ENCODE results near the gene CALML5.

The CALML5 gene

GRCh38 chr10:5490698-5491464 lies 8.5 kb downstream of the CALML5 start:
- no peak overlapping the region for H3K27ac ChIP-seq (ENCODE audit: low read length)
- H3K9ac ChIP-seq (ENCODE audit: low read depth, low read length) = no peak overlapping the region
- H3K27me3 ChIP-seq (ENCODE audit: insufficient read depth, low read length, poor library complexity) = peaks cover 2% of the 10 kb centered on the region
- peak; percentile 17 for DNase-seq
- peak; percentile 84 for ATAC-seq (ENCODE audit: insufficient read depth, low read depth)
- H3K4me3 ChIP-seq (ENCODE audit: low read depth in 1 of 2, low read length in 2 of 2) = no peak overlapping the region
- no peaks in the 10 kb centered on the region for H3K4me1 ChIP-seq (ENCODE audit: insufficient read depth, low read length)
- TF ChIP-seq CTCF (IDR thresholded peaks at IDR 0.05; ENCODE audit: borderline replicate concordance, extremely low read depth, low read length, poor library complexity, severe bottlenecking) (no peak), EZH2 (IDR thresholded peaks at IDR 0.05; ENCODE audit: borderline replicate concordance, low read depth, low read length, severe bottlenecking) (no peak)
- no peaks in the 10 kb centered on the region for H3K9me3 ChIP-seq (ENCODE audit: insufficient read depth, low read length, severe bottlenecking)
- no peaks in the 10 kb centered on the region for H3K79me2 ChIP-seq (ENCODE audit: insufficient read depth, low read length)
- H2AFZ ChIP-seq (ENCODE audit: low read depth, low read length) = no peak overlapping the region
- no peak overlapping the region for H3K4me2 ChIP-seq (ENCODE audit: insufficient read depth, low read length)
- no peaks in the 10 kb centered on the region for H4K20me1 ChIP-seq (ENCODE audit: insufficient read depth, low read length)
- no peaks in the 10 kb centered on the region for H3K36me3 ChIP-seq (ENCODE audit: insufficient read depth, low read length)

- ATAC-seq (ENCODE audit: insufficient read depth, low read depth) = no peak
- Histone ChIP-seq H3K9ac (ENCODE audit: low read depth, low read length) (no peak overlapping the region), H3K4me1 (ENCODE audit: insufficient read depth, low read length) (no peaks in the 10 kb centered on the region), H3K79me2 (ENCODE audit: insufficient read depth, low read length) (no peaks in the 10 kb centered on the region), H3K27ac (ENCODE audit: low read length) (no peak overlapping the region), H4K20me1 (ENCODE audit: insufficient read depth, low read length) (no peaks in the 10 kb centered on the region), H2AFZ (ENCODE audit: low read depth, low read length) (no peak overlapping the region), H3K4me3 (ENCODE audit: low read depth in 1 of 2, low read length in 2 of 2) (no peak overlapping the region), H3K9me3 (ENCODE audit: insufficient read depth, low read length, severe bottlenecking) (no peaks in the 10 kb centered on the region), H3K27me3 (ENCODE audit: insufficient read depth, low read length, poor library complexity) (peaks cover 2% of the 10 kb centered on the region), H3K36me3 (ENCODE audit: insufficient read depth, low read length) (no peaks in the 10 kb centered on the region), H3K4me2 (ENCODE audit: insufficient read depth, low read length) (no peak overlapping the region)
- no peak for DNase-seq
- TF ChIP-seq EZH2 (IDR thresholded peaks at IDR 0.05; ENCODE audit: borderline replicate concordance, low read depth, low read length, severe bottlenecking) = no peak
- no peak for TF ChIP-seq CTCF (IDR thresholded peaks at IDR 0.05; ENCODE audit: borderline replicate concordance, extremely low read depth, low read length, poor library complexity, severe bottlenecking)
These were observed 9.3 kb downstream of the CALML5 start for GRCh38 chr10:5490032-5490431.

GRCh38 chr10:5488272-5489161 lies 10.9 kb downstream of the CALML5 start:
- no peak overlapping the region for H3K9ac ChIP-seq (ENCODE audit: low read depth, low read length)
- H3K27ac ChIP-seq (ENCODE audit: low read length) = no peak overlapping the region
- no peak for ATAC-seq (ENCODE audit: insufficient read depth, low read depth)
- H3K4me1 ChIP-seq (ENCODE audit: insufficient read depth, low read length) = no peaks in the 10 kb centered on the region
- TF ChIP-seq CTCF (IDR thresholded peaks at IDR 0.05; ENCODE audit: borderline replicate concordance, extremely low read depth, low read length, poor library complexity, severe bottlenecking) (no peak), EZH2 (IDR thresholded peaks at IDR 0.05; ENCODE audit: borderline replicate concordance, low read depth, low read length, severe bottlenecking) (no peak)
- H3K36me3 ChIP-seq (ENCODE audit: insufficient read depth, low read length) = no peaks in the 10 kb centered on the region
- no peaks in the 10 kb centered on the region for H3K79me2 ChIP-seq (ENCODE audit: insufficient read depth, low read length)
- no peak for DNase-seq
- H3K4me3 ChIP-seq (ENCODE audit: low read depth in 1 of 2, low read length in 2 of 2) = no peak overlapping the region
- no peak overlapping the region for H2AFZ ChIP-seq (ENCODE audit: low read depth, low read length)
- H3K27me3 ChIP-seq (ENCODE audit: insufficient read depth, low read length, poor library complexity) = peaks cover 2% of the 10 kb centered on the region
- no peak overlapping the region for H3K4me2 ChIP-seq (ENCODE audit: insufficient read depth, low read length)
- no peaks in the 10 kb centered on the region for H4K20me1 ChIP-seq (ENCODE audit: insufficient read depth, low read length)
- H3K9me3 ChIP-seq (ENCODE audit: insufficient read depth, low read length, severe bottlenecking) = no peaks in the 10 kb centered on the region

Measured in DND-41 (cell line).